HCT116 (cell line): Measurements from ENCODE around the gene SLC44A1. TPM values are rescaled to one million over a fixed set of nuclear protein-coding genes. Genes with fewer than 3 reads are reported as not detected.

Experiments
- ATAC-seq: fragments of 200-7000 bp; cut with Tn5 transposase; 2 replicates; pipeline ENCODE4 v1.9.1; 2020; ENCODE audit warnings: mild to moderate bottlenecking, moderate library complexity
- BruUV-seq: library from RNA; stranded (reverse); fragments of 400-500 nt; replicated peaks from 2 replicates; lab custom pipeline; 2021; lab: Mats Ljungman, UMichigan
- CTCF ChIA-PET: fragments of 300-600 bp; sonication (Branson Sonifier 250); formaldehyde crosslinking; loops from one replicate; lab custom pipeline; 2021; ENCODE audit warnings: antibody characterized with exemption; lab: Charles Lee
- POLR2A ChIA-PET: fragments of 300-600, 350-600 bp; sonication (Branson Sonifier 250); formaldehyde crosslinking; loops from one replicate; lab custom pipeline; 2021; ENCODE audit warnings: antibody characterized with exemption; lab: Charles Lee
- RAD21 ChIA-PET, 2 experiments: fragments of 300-600 bp; sonication (Branson Sonifier 250); formaldehyde crosslinking; loops; one replicate each; lab custom pipeline; 2023; ENCODE audit warnings: low total read pairs in 2 of 2; ENCODE audit not compliant: uncharacterized antibody in 2 of 2, unreplicated experiment in 2 of 2, low non-redundant PET in 1 of 2; lab: Charles Lee
- DNase-seq: peaks from one replicate; pipeline ENCODE4 v3.0.0-alpha.2; 2010; ENCODE audit warnings: low read depth, low spot score
- H2AFZ ChIP-seq: fragments of 200-600 bp; shearing (Covaris generic), sonication (generic); 2 replicates; pipeline ENCODE4 v1.6.1; 2017; ENCODE audit warnings: low read depth, mixed run types, mixed read lengths, antibody characterized with exemption, low read length; ENCODE audit not compliant: poor library complexity, severe bottlenecking
- H3K27ac ChIP-seq: 2 replicates; pipeline ENCODE4 v1.5.1; 2012; ENCODE audit warnings: low read depth, low read length
- H3K27me3 ChIP-seq: fragments of 200-600 bp; sonication (generic); 2 replicates; pipeline ENCODE4 v1.6.1; 2016; ENCODE audit warnings: mixed run types, low read length, mixed read lengths; ENCODE audit not compliant: insufficient read depth
- H3K36me3 ChIP-seq, 2 experiments: fragments of 200-500 bp in 1 of 2; fragments of 200-600 bp in 1 of 2; sonication (Bioruptor generic) in 1 of 2; sonication (generic) in 1 of 2; 2 replicates each; pipeline versions ENCODE4 v1.5.1 to v1.6.1; 2014 to 2016; ENCODE audit warnings: low read length in 2 of 2, inconsistent platforms in 1 of 2, mixed read lengths in 1 of 2, mixed run types in 1 of 2; ENCODE audit not compliant: insufficient read depth in 2 of 2, control insufficient read depth in 1 of 2
- H3K4me1 ChIP-seq, 2 experiments: fragments of 200-600 bp in 1 of 2; sonication (generic) in 1 of 2; 2 replicates each; pipeline versions ENCODE4 v1.5.1 to v1.6.1; 2012 to 2017; ENCODE audit warnings: low read length in 2 of 2, inconsistent platforms in 1 of 2, mild to moderate bottlenecking in 1 of 2, mixed read lengths in 1 of 2, mixed run types in 1 of 2, moderate library complexity in 1 of 2; ENCODE audit not compliant: insufficient read depth in 2 of 2, control insufficient read depth in 1 of 2
- H3K4me2 ChIP-seq: fragments of 200-600 bp; sonication (generic); 2 replicates; pipeline ENCODE4 v1.6.1; 2017; ENCODE audit warnings: mixed run types, low read length, mixed read lengths
- H3K4me3 ChIP-seq, 2 experiments: fragments of 200-600 bp in 1 of 2; sonication (generic) in 1 of 2; replicated peaks in 1 of 2; 2 replicates each; pipeline ENCODE4 v1.5.1; 2011 to 2016; ENCODE audit warnings: low read length in 2 of 2, control low read depth in 1 of 2, low read depth in 1 of 2, mild to moderate bottlenecking in 1 of 2, mixed read lengths in 1 of 2, mixed run types in 1 of 2
- H3K79me2 ChIP-seq: fragments of 200-600 bp; sonication (generic); 2 replicates; pipeline ENCODE4 v1.6.1; 2017; ENCODE audit warnings: mild to moderate bottlenecking, mixed run types, low read length, moderate library complexity, mixed read lengths; ENCODE audit not compliant: insufficient read depth
- H3K9ac ChIP-seq: fragments of 200-600 bp; sonication (generic); 2 replicates; pipeline ENCODE4 v1.6.1; 2016; ENCODE audit warnings: low read length, mixed read lengths
- H3K9me2 ChIP-seq: fragments of 200-600 bp; sonication (generic), shearing (Covaris generic); 2 replicates; pipeline ENCODE4 v1.6.1; 2017; ENCODE audit warnings: mixed run types, mild to moderate bottlenecking, moderate library complexity; ENCODE audit not compliant: insufficient read depth
- H3K9me3 ChIP-seq, 2 experiments: fragments of 200-500 bp in 1 of 2; fragments of 200-600 bp in 1 of 2; sonication (Bioruptor generic) in 1 of 2; sonication (generic) in 1 of 2; 2 replicates each; pipeline ENCODE4 v1.6.1; 2014 to 2017; ENCODE audit warnings: low read length in 2 of 2, mixed read lengths in 2 of 2, inconsistent platforms in 1 of 2, low read depth in 1 of 2, mild to moderate bottlenecking in 1 of 2, mixed run types in 1 of 2, moderate library complexity in 1 of 2; ENCODE audit not compliant: control insufficient read depth in 1 of 2, insufficient read depth in 1 of 2
- H4K20me1 ChIP-seq: fragments of 200-600 bp; sonication (generic), shearing (Covaris generic); 2 replicates; pipeline ENCODE4 v1.6.1; 2017; ENCODE audit warnings: mixed run types, mild to moderate bottlenecking, moderate library complexity; ENCODE audit not compliant: insufficient read depth
- ATF3 ChIP-seq: IDR thresholded peaks from 2 replicates; pipeline ENCODE4 v1.6.1; 2012
- CEBPB ChIP-seq: IDR thresholded peaks from 2 replicates; pipeline ENCODE4 v1.6.1; 2012; ENCODE audit warnings: low read depth
- EGR1 ChIP-seq: IDR thresholded peaks from 2 replicates; pipeline ENCODE4 v1.6.1; 2012; ENCODE audit warnings: low read depth
- ELF1 ChIP-seq: IDR thresholded peaks from 2 replicates; pipeline ENCODE4 v1.6.1; 2012; ENCODE audit warnings: low read depth, borderline replicate concordance
- EZH2phosphoT487 ChIP-seq: fragments of 200-600 bp; IDR thresholded peaks from 2 replicates; pipeline ENCODE4 v1.6.1; 2018; ENCODE audit warnings: antibody characterized with exemption, borderline replicate concordance
- FOSL1 ChIP-seq: IDR thresholded peaks from 2 replicates; pipeline ENCODE4 v1.6.1; 2012; ENCODE audit warnings: low read depth
- JUND ChIP-seq: IDR thresholded peaks from 2 replicates; pipeline ENCODE4 v1.6.1; 2012
- POLR2A ChIP-seq: IDR thresholded peaks from 2 replicates; pipeline ENCODE4 v1.7.0; 2011; ENCODE audit warnings: borderline replicate concordance; ENCODE audit not compliant: insufficient read depth, insufficient read length; ENCODE audit errors: extremely low read depth
- POLR2AphosphoS5 ChIP-seq: IDR thresholded peaks from 2 replicates; pipeline ENCODE4 v1.6.1; 2011; ENCODE audit warnings: mild to moderate bottlenecking, low read depth, low read length, moderate library complexity
- RAD21 ChIP-seq: IDR thresholded peaks from 2 replicates; pipeline ENCODE4 v1.6.1; 2012; ENCODE audit warnings: low read depth, mild to moderate bottlenecking
- SP1 ChIP-seq: IDR thresholded peaks from 2 replicates; pipeline ENCODE4 v1.6.1; 2012; ENCODE audit warnings: low read depth
- TCF7L2 ChIP-seq: IDR thresholded peaks from 2 replicates; pipeline ENCODE4 v1.7.0; 2011; ENCODE audit warnings: borderline replicate concordance, inconsistent platforms; ENCODE audit not compliant: insufficient read depth, insufficient read length; ENCODE audit errors: extremely low read depth
- YY1 ChIP-seq: IDR thresholded peaks from 2 replicates; pipeline ENCODE4 v1.6.1; 2011; ENCODE audit warnings: low read length, low read depth, moderate library complexity, mild to moderate bottlenecking; ENCODE audit not compliant: insufficient replicate concordance; ENCODE audit errors: extremely low read depth
- ZBTB33 ChIP-seq: IDR thresholded peaks from 2 replicates; pipeline ENCODE4 v1.6.1; 2011; ENCODE audit warnings: mild to moderate bottlenecking, low read length, moderate library complexity; ENCODE audit not compliant: insufficient replicate concordance; ENCODE audit errors: extremely low read depth
- ZFX ChIP-seq: fragments of 450-650 bp; IDR thresholded peaks from 2 replicates; pipeline ENCODE4 v1.6.1; 2017
- ZNF274 ChIP-seq: fragments of 200-500 bp; sonication (Bioruptor generic); IDR thresholded peaks from 2 replicates; pipeline ENCODE4 v1.6.1; 2014; ENCODE audit warnings: mild to moderate bottlenecking, low read depth, low read length, inconsistent platforms
- intact Hi-C: fragments of 100-400 bp; cut with micrococcal nuclease; formaldehyde crosslinking; loops from 2 replicates; pipeline ENCODE4 v1.10.0; 2022
- total RNA-seq: library from RNA; stranded (reverse); gene quantifications from one replicate; pipeline ENCODE4 v1.2.1, GENCODE V29; 2021; ENCODE audit not compliant: unreplicated experiment
- TF ChIP-seq, protein P1 (sequence below): IDR thresholded peaks from 2 replicates; pipeline ENCODE4 v1.6.1; 2012

The SLC44A1 gene
- total RNA-seq, 1 experiment from 2014 or later = 44.1 TPM

GRCh38 chr9:105206821-105207699, 37.4 kb upstream of the SLC44A1 start:
- H3K79me2 ChIP-seq = no peaks in the 10 kb centered on the region
- no peak for ATAC-seq
- TF ChIP-seq POLR2A (no peak), CEBPB (no peak), ATF3 (no peak), EGR1 (no peak), ZFX (no peak), YY1 (no peak), ELF1 (no peak), EZH2phosphoT487 (no peak)
- TF ChIP-seq, all 23 proteins: peak for 0
- H3K27me3 ChIP-seq = no peaks in the 10 kb centered on the region
- H3K36me3 ChIP-seq = no peaks in the 10 kb centered on the region
- RAD21 ChIA-PET = no interaction called here
- no peaks in the 10 kb centered on the region for H3K4me1 ChIP-seq
- no peak overlapping the region for H2AFZ ChIP-seq
- no TSS peak for BruUV-seq
- no peak overlapping the region for H3K27ac ChIP-seq
- H4K20me1 ChIP-seq = no peaks in the 10 kb centered on the region
- H3K9me3 ChIP-seq = no peaks in the 10 kb centered on the region
- intact Hi-C loops = no loop called here
- POLR2A ChIA-PET = no interaction called here
- H3K9ac ChIP-seq = no peak overlapping the region
- H3K4me2 ChIP-seq = no peak overlapping the region
- no peak overlapping the region for H3K4me3 ChIP-seq
- CTCF ChIA-PET = no interaction called here
- H3K9me2 ChIP-seq = no peaks in the 10 kb centered on the region
- DNase-seq = no peak

DNA sequence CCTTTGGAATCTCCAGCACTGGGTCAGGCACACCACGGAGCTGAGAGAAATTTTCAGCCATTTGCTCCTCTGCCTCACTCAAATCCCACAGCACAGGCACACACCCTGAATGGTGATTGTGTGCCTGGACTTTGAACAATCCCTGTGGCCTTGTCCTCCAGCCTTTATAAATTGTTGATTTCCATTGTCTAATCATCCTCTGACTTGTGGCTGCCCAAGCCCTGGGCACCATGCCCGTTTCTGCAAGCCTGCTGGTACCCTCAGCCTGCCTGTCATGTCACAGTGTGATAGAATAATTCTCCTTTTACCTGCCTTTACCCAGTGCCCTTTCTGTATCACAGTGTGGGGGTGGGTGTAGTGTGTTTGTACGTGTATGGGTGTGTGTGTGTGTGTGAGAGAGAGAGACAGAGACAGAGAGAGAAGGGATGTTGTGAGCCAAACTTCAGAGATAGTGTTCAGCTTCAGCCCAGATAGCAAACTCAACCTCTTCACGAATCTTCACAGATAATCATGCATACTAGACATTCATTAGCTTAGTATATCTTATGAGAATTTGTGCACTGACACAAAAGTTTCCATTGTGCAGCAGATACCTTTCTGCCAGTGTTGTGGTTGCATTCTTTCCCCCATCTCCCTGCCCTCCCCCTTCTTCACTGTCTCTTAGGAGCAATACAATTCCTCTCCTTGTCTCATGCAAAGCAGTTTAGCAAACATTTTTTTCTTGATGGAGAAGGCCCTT, 27.8 kb upstream of the SLC44A1 start:
- POLR2A ChIA-PET = no interaction called here

More for the DNA sequence above, 27.8 kb upstream of the SLC44A1 start:
- H2AFZ ChIP-seq = no peak overlapping the region
- no peak overlapping the region for H3K9ac ChIP-seq
- no peaks in the 10 kb centered on the region for H3K27me3 ChIP-seq
- RAD21 ChIA-PET = no interaction called here
- intact Hi-C loops = no loop called here
- BruUV-seq = no TSS peak
- H3K4me2 ChIP-seq = no peak overlapping the region
- H3K9me3 ChIP-seq = no peaks in the 10 kb centered on the region
- CTCF ChIA-PET = no interaction called here
- H4K20me1 ChIP-seq = no peaks in the 10 kb centered on the region
- no peak overlapping the region for H3K27ac ChIP-seq
- no peaks in the 10 kb centered on the region for H3K9me2 ChIP-seq
- H3K4me3 ChIP-seq = no peak overlapping the region
- H3K36me3 ChIP-seq = no peaks in the 10 kb centered on the region
- no peak for ATAC-seq
- H3K4me1 ChIP-seq = no peaks in the 10 kb centered on the region
- no peaks in the 10 kb centered on the region for H3K79me2 ChIP-seq
- no peak for DNase-seq
- TF ChIP-seq FOSL1 (no peak), ATF3 (no peak), POLR2AphosphoS5 (no peak), JUND (no peak), ZNF274 (no peak), EZH2phosphoT487 (no peak), ZBTB33 (no peak), TCF7L2 (no peak), RAD21 (no peak), SP1 (no peak), EGR1 (no peak)
- TF ChIP-seq, protein P1, sequence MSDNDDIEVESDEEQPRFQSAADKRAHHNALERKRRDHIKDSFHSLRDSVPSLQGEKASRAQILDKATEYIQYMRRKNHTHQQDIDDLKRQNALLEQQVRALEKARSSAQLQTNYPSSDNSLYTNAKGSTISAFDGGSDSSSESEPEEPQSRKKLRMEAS = no peak
